Central memory CD4-positive, alpha-beta T cell (primary cell): ENCODE measurements around the gene SPATS1.
"Not testable (repeated sequence)": the region's sequence is repeated elsewhere in the genome, so short reads cannot be mapped to it uniquely, and the experiment has no call there.

Experiments
- DNase-seq: peaks from one replicate; pipeline ENCODE4 v3.0.0; 2022

SPATS1 gene

DNA sequence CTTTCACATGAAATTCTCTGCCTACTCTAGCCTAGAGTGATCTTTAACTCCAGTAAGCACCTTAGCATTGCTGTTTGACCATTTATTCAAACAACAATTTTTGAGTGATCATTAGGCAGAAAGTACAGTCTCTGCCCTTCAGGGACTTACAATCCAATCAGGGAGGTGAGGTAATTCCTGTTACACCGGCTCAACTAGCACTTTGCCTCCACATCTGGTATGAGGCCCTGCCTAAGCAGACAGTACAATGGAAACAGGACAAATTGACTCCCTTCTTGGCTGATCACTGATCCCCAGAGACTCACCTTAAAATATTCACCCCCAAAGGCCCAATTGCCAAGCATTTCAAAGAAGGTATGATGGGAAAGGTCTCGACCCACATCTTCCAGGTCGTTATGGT lies 30.7 kb upstream of the SPATS1 start:
- DNase-seq = no peak

DNA sequence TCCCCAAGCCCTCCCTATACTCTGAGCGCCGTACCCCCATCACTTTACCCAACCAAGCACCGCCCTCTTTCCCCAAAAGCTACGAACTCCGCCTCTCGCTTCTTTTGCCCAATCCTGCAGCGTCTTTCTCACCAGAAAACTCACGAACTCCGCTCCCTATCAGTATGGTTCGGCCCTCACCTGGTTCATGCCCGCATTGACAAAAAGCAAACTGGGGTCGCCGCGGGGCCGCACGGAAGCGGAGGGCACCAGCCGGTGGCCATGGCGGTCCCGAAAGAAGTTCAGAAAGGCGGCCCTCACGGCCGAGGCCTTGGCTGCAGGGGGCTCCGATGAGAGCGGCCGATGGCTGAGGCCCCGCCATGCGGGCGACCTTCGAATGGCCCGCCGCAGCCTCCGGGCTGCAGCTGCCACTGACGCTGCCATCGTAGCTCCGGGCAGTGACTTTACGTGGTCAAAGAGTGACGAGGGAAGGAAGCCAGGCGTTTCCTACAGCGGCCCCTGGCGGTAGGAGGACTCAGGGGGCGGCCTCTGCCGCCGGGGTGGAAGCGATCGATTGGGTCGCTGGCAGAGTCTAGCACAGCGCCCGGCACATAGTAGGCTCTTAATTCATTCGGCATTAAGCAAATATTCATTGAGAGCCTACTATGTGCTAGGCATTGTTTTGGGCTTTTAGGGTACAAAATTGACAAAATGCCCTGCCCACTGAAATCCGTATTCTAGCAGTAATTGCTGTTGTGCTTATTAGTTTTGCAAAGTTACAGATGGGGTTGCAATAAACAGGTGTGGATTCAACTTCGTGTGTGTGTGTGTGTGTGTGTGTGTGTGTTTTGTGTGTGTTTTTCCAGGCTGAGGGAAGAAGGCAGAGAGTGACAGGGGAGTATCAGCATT lies 29.3 kb upstream of the SPATS1 start, which contains the start of gene AARS2:
Gene AARS2, minus strand, starts transcription at position 447 of the 888 bp plus-strand sequence. Its CDS starts 24 bp downstream, at position 423.
- peak; percentile 84 for DNase-seq

DNA sequence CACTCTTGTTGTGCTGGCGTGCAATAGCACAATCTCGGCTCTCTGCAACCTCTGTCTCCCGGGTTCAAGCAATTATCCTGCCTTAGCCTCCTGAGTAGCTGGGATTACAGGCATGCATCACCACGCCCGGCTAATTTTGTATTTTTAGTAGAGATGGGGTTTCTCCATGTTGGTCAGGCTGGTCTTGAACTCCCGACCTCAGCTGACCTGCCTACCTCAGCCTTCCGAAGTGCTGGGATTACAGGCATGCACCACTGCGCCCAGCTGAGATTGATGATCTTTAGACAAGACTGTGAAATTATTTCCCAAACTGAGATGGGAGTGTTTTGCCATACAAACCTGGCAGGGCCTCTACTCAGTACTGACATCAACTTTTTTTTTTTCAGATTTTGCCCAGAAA lies 27.8 kb upstream of the SPATS1 start:
- not testable (repeated sequence) for DNase-seq

DNA sequence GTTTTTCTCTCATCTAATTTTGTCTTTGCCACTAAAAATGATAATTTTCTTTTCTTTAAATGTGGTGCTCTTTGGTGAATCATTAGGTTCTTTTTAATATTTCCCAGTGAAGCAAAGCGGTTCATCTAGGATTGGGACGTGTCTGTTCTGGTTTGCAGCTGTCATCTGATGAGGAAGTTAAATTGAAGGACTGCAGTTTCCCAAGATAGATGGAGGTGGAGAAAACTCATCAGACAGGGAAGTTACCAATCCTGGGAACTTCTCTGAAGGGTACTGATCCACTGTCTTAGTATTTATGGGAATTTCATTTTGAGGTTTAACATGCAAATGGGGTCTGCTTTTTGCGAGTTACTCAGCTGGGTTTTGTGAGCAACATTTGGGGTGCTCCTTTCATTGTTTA lies 26.9 kb upstream of the SPATS1 start:
- no peak for DNase-seq

DNA sequence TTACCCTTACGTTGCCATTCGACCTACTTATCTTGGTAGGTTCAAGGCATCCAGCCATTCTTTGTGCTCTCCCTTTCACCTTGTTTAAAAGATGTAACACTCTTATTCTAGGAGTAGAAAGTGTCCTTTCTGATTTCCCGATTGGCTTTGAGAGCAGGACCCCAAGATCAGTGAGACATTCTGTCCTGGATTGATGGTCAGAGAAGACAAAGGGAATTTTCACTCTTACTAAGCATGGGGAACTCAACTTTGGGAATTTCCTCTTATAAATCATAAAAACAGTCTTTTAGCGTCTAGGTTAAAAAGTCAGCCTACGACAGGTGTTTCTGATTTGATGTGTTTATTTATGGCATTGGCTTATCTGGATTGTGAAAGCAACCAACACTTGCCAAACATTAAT lies 26.5 kb upstream of the SPATS1 start:
- no peak for DNase-seq

DNA sequence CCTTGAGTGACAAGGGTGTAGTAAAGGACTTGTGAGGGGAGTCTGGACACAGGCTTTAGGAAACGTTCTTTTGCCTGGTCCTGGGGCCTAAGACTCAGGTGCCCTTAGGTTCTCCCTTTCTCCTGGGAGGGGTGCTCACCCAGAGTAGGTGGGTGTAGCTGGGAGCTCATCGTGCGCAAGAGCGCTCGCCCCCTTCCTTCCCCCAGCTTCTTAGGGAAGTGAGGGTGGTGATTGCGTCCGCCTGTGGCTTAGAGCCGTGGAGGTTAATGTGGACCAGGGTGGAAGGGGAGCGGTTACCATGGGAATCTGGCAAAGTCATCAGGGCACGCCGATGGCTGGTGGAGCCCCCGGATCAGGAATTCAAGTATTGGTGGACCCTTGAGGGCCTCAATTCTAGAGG lies 26.0 kb upstream of the SPATS1 start:
- DNase-seq = no peak

DNA sequence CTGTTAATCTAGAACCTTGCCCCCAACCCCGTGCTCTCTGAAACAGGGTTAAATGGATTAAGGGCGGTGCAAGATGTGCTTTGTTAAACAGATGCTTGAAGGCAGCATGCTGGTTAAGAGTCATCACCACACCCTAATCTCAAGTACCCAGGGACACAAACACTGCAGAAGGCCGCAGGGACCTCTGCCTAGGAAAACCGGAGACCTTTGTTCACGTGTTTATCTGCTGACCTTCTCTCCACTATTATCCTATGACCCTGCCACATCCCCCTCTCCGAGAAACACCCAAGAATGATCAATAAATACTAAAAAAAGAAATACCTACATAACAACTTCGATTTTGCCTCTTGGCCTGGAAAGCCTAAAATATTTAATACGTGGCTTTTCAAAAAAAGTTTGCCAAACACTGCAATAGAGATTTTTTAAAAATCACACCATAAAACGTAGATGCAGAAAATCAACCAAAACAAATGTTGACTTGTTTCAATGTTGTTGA lies 25.3 kb upstream of the SPATS1 start:
- DNase-seq = not testable (repeated sequence)

DNA sequence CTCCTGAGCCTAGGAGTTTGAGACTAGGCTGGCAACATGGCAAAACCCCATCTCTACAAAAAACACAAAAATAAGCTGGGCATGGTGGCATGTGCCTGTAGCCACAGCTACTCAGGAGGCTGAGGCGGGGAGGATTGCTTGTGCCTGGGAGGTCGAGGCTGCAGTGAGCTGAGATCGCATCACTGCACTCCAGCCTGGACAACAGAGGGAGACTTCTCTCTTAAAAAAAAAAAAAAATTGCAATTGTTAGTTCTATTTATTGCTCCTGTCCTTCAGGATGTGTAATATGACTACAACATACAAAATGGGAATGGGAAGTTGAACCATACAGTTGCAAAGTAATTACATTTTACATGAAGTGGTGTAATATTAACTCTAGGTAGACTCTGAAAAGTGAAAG lies 21.2 kb upstream of the SPATS1 start:
- no peak for DNase-seq

DNA sequence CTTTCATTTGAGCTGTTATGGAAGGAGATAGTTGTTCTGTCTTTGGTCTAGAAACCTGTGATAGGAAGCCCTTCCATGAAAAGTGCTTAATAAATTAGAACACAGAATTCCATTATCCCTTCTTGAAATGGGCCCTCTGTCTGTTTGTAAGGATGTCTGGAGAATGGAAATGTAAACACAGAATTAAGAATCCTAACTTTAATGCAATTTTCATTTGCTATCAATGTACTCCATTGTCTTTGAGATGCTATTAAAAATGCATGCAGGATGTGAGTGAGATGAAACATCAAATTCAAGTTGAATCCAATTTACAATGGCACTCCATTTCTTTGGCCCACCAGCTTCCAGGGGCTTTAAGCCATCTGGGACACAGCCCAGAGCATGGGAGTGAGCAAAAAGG lies 15.4 kb upstream of the SPATS1 start:
- no peak for DNase-seq

DNA sequence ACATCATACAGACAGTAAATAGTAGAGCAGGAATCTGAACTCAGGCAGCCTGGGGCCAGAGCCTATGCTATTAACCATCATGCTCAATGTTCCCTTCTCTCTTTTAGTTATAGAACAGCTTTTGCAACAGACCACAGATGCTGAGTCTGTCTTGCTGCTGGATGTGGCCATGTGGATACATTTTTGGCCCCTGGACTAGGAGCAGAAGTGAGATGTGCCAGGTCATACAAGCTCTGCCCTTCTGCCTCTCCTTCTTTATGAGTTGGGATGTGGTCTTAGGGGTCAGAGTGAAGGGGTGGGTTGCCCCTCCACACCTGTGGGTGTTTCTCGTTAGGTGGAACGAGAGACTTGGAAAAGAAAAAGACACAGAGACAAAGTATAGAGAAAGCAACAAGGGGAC lies 14.7 kb upstream of the SPATS1 start:
- DNase-seq = no peak

DNA sequence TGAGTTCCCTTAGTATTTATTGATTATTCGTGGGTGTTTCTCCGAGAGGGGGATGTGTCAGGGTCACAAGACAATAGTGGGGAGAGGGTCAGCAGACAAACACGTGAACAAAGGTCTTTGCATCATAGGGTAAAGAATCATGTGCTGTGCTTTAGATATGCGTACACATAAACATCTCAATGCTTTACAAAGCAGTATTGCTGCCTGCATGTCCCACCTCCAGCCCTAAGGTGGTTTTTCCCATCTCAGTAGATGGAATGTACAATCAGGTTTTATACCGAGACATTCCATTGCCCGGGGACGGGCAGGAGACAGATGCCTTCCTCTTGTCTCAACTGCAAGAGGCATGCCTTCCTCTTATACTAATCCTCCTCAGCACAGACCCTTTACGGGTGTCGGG lies 14.2 kb upstream of the SPATS1 start:
- not testable (repeated sequence) for DNase-seq

DNA sequence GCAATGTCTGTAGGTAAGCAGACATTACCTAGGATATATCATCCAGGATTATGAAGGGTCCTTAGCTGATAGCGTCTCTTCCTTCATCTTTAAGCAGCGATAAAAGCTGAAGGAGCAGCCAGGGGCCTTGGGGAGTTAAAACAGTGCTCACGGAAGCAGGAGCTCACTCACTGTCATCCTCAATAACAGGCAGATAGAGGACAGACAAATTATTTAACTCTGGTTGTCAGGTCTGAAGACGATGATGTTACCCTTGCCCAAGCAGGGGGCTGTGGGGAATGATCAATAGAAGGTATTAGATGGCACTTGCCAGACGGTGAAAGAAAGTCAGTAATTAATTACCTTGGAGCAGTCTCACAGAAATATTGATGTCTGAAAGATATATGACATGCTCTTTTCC lies 12.6 kb upstream of the SPATS1 start:
- no peak for DNase-seq

DNA sequence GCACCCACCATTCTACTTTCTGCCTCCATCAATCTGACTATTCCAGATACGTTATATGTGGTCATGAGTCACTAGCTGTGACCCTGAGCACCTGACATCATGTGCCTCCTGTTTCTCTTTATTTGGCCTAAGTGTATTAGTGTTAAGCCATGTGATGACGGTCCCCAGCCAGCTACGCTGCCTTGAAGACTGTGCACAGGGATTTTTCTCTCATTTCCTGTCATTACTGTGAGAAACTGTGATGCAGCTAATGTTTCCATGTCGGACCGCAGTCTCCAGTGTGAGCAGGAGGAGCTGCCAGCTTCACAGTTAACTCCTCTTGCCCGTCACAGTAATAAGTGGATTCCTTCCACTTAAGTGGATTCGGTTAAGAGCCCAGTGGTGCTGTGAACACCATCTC lies 9.9 kb upstream of the SPATS1 start:
- no peak for DNase-seq

DNA sequence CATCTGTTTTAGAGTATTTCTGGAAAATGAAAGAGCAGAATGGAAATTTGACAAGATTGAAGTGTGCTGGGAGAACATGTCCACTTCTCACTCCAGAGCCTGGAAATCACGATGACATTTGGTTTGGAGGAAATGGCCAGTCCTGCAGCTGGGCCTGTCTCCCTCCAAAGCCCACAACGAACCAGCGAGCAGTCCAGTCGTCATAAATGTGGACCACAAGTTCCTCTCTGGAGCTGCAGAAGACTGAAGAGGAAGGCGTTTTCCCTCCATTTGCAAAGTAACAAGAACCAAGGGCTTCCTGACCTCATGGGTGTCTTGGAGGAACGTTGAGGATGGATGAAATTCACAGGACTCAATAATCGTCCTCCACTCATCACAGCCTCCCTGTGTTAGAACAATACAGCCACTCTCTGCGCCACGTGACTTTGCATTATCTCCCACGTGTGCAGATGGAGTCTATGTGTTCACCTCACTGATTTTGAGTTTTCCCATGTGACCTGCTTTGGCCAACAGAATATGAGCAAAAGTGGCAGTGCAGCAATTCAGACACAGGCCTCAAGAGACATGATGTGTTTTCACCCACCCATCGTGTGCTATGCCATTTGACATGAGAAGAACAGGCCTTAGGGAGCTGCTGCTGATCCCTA lies 9.1 kb upstream of the SPATS1 start:
- no peak for DNase-seq

DNA sequence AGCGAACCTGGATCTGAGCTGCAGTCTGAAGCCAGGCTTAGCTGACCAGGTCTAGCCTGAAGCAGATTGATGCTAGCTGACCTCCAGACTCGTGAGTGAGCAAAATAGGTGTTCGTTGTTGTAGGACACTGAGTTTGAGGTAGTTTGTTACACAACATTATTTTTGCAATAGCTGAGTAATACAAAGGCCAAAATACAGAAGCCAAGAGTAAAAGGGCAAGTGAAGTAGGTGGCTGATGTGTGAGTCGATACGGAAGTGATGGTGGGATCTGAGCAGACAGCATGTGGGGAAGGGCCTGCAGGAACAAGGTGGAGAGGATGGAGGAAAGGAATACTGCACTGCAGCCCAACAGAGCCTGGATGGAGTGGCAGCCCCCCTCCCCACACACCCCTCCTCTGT lies 8.5 kb upstream of the SPATS1 start:
- no peak for DNase-seq

DNA sequence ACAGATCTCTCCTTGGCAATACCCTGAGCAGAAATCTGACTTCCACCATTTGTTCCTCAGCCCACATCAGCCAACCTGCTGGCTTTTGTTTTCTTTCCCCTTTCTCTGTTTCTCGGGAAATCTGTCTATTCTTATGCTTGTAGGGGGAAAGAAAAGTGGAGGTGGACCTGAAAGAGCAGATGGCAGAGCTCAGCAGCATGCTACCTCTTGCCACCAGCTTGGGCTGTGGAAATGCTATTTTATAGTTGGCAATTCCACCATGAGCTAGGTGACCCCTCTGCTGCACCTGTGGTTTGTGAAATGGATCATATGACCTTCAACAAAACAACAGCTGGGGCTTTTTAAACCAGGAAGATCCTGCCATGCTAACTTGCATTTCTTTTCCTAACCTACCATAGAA lies 6.8 kb upstream of the SPATS1 start:
- DNase-seq = no peak

DNA sequence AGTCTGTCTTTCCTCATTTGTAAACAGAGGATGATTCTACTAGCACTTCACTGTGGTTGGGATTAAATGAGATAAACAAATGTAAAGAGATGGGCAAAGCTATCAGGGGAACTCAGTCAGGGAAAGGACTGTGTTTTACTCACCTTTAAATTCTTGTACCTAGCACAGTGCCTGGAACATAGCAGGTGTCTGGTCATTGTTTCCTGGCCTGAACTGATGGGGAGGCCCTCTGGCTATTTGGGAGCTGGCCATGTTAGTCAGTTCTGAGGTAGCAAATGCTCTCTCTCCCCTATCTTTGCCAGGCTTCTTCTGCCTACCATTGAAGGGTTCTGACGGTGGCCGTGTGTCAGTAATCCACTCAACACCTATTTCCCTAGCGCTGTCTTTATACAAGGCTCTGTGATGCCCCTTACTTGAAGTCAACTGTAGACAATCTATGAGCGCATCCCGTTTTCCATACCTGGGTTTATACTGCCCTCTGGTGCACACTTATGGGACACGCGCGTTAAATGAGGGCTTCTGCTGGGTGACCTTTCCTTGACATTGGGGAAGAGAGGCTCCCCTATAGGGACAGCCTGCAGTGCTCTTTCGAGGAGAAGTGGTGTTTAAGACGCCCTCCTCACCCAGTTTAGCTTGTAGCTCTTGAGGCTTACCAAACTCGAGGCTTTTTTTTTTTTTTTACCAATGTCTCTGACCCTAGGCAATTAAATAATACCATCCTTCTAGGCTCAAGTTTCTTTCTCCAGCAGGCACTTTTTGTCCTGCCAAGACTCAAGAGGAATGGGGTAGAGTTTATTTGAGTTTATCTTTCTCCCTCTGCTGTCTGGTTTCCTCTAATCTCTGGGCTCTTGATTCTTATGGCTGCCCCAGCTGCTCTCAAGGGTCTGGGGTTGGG lies 4.0 kb upstream of the SPATS1 start:
- DNase-seq = peak; percentile 48

DNA sequence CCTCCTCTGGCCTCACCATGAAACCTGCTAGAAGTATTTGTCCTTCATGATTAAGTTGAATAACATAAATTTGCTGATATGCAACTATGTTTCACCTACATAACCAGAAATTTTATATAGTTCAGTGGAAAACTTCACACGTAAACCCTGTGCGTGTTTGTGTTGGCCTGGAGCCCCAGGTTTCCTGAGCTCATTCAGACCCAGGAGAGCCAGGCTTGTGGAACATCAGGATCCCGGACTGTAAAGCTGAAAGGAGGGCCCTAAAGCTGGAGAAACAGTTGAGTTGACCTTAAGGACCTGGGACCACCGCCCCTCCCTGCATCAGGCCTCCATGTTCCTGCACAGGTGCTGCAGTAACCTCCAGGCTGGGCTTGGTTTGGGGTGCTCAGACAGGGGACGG lies 3.1 kb upstream of the SPATS1 start:
- no peak for DNase-seq

DNA sequence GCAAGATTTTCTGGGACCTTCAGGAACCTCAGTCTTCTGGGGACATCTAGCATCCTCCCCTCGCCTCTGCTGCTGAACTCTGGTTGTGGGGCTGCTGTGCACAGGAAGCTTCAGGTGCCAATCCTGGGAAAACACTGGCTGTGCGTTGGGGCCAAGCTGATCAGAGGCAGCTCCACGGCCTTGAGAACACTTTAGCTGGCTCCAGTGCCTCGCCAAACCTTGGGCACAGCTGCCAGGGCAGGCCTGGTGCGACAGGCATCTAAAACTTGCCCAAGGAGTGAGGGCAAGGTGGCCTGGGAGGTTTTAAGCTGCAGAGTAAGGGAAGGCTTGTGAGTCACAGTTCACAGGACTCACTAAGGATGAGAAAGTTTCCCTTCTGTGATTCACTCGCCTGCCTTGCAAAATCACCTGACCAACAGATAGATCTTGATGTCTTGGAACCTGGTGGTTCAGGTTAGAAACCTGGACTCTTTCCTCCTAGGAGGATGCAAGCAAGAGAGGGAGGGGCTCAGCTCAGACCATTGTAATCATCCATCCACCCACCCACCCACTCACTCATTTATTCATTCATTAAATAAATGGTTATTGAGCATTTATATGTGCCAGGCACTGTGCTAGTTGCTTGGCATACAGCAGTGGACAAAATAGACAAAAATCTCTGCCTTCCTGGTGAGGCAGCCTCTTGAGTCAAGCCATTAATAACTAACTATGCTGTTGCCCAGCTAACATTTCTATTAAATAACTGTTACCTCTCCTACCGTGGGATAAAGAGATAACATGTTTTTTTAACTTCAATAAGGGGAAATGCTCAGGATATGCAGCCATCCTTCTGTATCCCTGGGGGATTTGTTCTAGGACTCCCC lies 2.5 kb upstream of the SPATS1 start:
- DNase-seq = no peak

DNA sequence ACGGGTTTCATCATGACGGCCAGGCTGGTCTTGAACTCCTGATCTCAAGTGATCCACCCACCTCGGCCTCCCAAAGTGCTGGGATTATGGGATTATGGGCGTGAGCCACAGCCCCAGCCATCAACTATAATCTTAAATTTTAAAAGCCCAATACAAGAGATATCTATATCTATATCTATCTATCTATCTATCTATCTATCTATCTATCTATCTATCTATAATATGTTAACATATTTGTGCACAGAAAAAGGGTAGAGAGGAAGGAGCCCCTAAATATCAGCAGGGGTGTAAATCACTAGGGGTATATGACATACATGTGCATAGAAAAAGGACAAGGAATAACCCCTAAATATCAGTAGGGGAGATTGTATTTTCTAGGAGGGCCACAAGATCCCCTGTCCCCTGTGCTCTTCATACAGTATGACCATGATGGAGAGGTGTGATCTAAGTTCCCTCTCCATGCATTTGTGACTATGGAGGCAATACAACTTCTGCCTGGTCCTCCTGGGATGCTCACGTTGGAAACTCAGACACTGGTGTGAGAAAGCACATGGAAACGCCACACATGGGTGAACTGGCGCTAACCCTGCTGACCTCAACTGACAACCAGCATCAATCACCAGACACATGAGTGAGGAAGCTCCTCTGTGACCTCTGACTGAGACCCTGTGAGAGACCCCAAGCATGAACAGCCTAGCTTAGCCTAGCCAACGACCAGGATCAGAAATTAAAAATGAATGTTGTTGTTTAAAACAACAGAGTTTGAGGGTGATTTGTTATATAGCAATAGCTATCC lies 1.2 kb upstream of the SPATS1 start:
- DNase-seq = no peak

DNA sequence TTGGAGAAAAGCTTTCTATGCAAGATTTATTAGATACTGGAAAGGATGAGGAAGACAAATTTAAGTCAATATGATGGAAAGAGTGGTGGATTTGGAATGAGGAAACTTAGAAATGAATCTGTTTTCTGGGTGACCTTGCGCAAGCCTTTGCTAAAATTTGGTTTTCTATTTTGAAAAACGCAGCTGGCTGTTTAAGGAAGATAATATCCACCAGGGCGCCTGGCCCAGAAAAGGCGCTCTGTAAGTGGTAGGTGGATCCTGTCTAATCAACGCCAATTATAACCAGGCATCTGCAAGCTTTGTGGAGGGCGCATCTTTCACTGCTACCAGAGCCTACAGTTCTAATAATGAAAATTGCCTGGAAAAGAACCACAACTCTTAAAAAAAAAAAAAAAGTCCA lies 398 bp upstream of the SPATS1 start:
- no peak for DNase-seq
